Spleen (tissue), 7 donors: ENCODE data around the gene ITPR2.

Source experiments
- CTCF ChIP-seq, 11 experiments: fragments of 200-600 bp in 7 of 11; fragments of 450-650 bp in 4 of 11; sonication (generic) in 4 of 11; IDR thresholded peaks in 8 of 11; conservative IDR thresholded peaks in 3 of 11; 1 replicate in 7 of 11; 2 replicates in 4 of 11; pipeline versions ENCODE4 v1.4.0 to v1.8.0; 2016 to 2021; ENCODE audit warnings: antibody characterized with exemption in 11 of 11, inconsistent platforms in 4 of 11, mild to moderate bottlenecking in 1 of 11
- POLR2A ChIP-seq, 3 donors: fragments of 450-650 bp; IDR thresholded peaks; one replicate each; pipeline ENCODE4 v1.5.1; 2017; ENCODE audit warnings: antibody characterized with exemption in 3 of 3, mild to moderate bottlenecking in 1 of 3
- POLR2AphosphoS5 ChIP-seq, 3 donors: sonication (generic); formaldehyde crosslinking; IDR thresholded peaks; one replicate each; pipeline ENCODE4 v1.5.1; 2017; ENCODE audit warnings: antibody characterized with exemption in 3 of 3
- donor health status: DM: no; HTN: no; CAD: no; lungs with moderate emphysema.
- donor health status: DM: no; HTN: no; CAD: no.
- donor health status: DM: no; HTN: no; CAD: no.

DNA sequence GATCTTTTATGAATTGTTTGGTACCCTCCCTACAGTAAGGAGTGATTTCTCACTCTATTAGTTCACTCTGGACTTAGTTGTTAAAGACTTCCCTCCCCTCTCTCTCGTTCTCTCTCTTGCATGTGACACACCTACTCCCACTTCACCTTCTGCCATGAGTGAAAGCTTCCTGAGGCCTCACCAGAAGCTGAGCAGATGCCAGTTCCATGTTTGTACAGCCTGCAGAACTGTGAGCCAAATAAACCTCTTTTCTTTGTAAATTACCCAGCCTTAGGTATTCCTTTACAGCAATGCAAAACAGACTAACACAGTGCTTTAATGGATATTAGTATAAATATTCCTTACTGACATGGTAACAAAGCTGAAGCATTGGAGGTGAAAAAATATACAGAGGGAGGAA, 450.0 kb downstream of the ITPR2 start:
- TF ChIP-seq POLR2A (IDR thresholded peaks at IDR 0.05) (no peak), POLR2AphosphoS5 (IDR thresholded peaks at IDR 0.05) (no peak), CTCF (IDR thresholded peaks at IDR 0.05 in 8 of 11, conservative IDR thresholded peaks at IDR 0.05 in 3 of 11) (no peak)
